Measurements from ENCODE around the gene MKI67.
A peak's percentile ranks its signal among the peaks of the same experiment; 100 is the strongest.
"Not testable (repeated sequence)": the region's sequence is repeated elsewhere in the genome, so short reads cannot be mapped to it uniquely, and the experiment has no call there.

The MKI67 gene

GRCh38 chr10:128138429-128138828 lies 12.2 kb upstream of the MKI67 start:
- not testable (repeated sequence) for H3K27me3 Mint-ChIP-seq; ATAC-seq (replicated peaks; ENCODE audit: extremely low read depth, poor library complexity, severe bottlenecking); H3K4me1 Mint-ChIP-seq; H3K4me3 Mint-ChIP-seq; DNase-seq (ENCODE audit: low spot score in 2 of 2); H3K9me3 Mint-ChIP-seq; H3K36me3 Mint-ChIP-seq (ENCODE audit: insufficient read depth); H3K27ac Mint-ChIP-seq (ENCODE audit: low read depth)

- peaks cover 10% of the 10 kb centered on the region for H3K27me3 Mint-ChIP-seq
- ATAC-seq (replicated peaks; ENCODE audit: extremely low read depth, poor library complexity, severe bottlenecking): no peak
- H3K9me3 Mint-ChIP-seq: no peaks in the 10 kb centered on the region
- no peak overlapping the region for H3K4me3 Mint-ChIP-seq
- no peak overlapping the region for H3K27ac Mint-ChIP-seq (ENCODE audit: low read depth)
- H3K36me3 Mint-ChIP-seq (ENCODE audit: insufficient read depth): no peaks in the 10 kb centered on the region
- no peak for DNase-seq (ENCODE audit: low spot score in 2 of 2)
- H3K4me1 Mint-ChIP-seq: no peaks in the 10 kb centered on the region
Measured at GRCh38 chr10:128137877-128138276, 11.7 kb upstream of the MKI67 start.

GRCh38 chr10:128130051-128130450 lies 3.8 kb upstream of the MKI67 start:
- ATAC-seq (replicated peaks; ENCODE audit: extremely low read depth, poor library complexity, severe bottlenecking) (no peak), DNase-seq (ENCODE audit: low spot score in 2 of 2) (no peak)
- H3K4me3 Mint-ChIP-seq: no peak overlapping the region
- peaks cover 18% of the 10 kb centered on the region for H3K4me1 Mint-ChIP-seq
- no peak overlapping the region for H3K27ac Mint-ChIP-seq (ENCODE audit: low read depth)
- peaks cover 8% of the 10 kb centered on the region for H3K36me3 Mint-ChIP-seq (ENCODE audit: insufficient read depth)
- H3K9me3 Mint-ChIP-seq: no peaks in the 10 kb centered on the region
- peaks cover 15% of the 10 kb centered on the region for H3K27me3 Mint-ChIP-seq

GRCh38 chr10:128128582-128128981 lies 2.4 kb upstream of the MKI67 start:
- H3K27ac Mint-ChIP-seq (ENCODE audit: low read depth): no peak overlapping the region

DNA sequence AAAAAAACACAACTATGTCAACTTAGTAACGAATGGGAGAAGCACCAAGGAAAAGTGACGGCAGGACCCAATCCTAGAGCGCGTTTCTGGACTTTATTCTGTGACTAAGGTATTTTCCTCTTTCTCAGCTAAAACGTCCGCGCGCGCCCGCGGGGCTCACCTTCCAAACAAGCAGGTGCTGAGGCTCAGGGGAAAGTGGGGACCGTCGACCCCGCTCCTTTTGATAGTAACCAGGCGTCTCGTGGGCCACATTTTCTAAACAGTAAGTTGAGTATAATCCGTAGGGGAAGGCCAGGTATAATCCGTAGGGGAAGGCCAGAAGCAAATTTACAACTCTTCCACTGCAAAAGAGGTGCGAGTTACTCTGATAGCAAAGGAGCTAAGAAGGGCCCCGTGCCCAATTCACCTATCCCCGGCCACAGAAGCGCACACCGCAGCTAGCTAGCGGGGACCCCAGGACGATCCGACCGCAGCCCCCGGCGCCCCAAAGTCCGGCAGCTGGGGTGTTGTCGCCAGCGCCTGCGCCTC lies 743 bp downstream of the MKI67 start:
- Mint-ChIP-seq H3K4me1 (peaks cover 30% of the 10 kb centered on the region), H3K27me3 (peaks cover 18% of the 10 kb centered on the region), H3K36me3 (ENCODE audit: insufficient read depth) (peaks cover 9% of the 10 kb centered on the region), H3K9me3 (no peaks in the 10 kb centered on the region), H3K4me3 (peak overlapping the region; percentile 85), H3K27ac (ENCODE audit: low read depth) (peak overlapping the region; percentile 80)
- DNase-seq (ENCODE audit: low spot score in 2 of 2): no peak
- ATAC-seq (replicated peaks; ENCODE audit: extremely low read depth, poor library complexity, severe bottlenecking): no peak

More at GRCh38 chr10:128128582-128128981, 2.4 kb upstream of the MKI67 start:
- H3K9me3 Mint-ChIP-seq: no peaks in the 10 kb centered on the region
- no peak overlapping the region for H3K4me3 Mint-ChIP-seq
- ATAC-seq (replicated peaks; ENCODE audit: extremely low read depth, poor library complexity, severe bottlenecking): no peak
- peaks cover 9% of the 10 kb centered on the region for H3K36me3 Mint-ChIP-seq (ENCODE audit: insufficient read depth)
- peaks cover 25% of the 10 kb centered on the region for H3K27me3 Mint-ChIP-seq
- no peak for DNase-seq (ENCODE audit: low spot score in 2 of 2)
- peaks cover 30% of the 10 kb centered on the region for H3K4me1 Mint-ChIP-seq

DNA sequence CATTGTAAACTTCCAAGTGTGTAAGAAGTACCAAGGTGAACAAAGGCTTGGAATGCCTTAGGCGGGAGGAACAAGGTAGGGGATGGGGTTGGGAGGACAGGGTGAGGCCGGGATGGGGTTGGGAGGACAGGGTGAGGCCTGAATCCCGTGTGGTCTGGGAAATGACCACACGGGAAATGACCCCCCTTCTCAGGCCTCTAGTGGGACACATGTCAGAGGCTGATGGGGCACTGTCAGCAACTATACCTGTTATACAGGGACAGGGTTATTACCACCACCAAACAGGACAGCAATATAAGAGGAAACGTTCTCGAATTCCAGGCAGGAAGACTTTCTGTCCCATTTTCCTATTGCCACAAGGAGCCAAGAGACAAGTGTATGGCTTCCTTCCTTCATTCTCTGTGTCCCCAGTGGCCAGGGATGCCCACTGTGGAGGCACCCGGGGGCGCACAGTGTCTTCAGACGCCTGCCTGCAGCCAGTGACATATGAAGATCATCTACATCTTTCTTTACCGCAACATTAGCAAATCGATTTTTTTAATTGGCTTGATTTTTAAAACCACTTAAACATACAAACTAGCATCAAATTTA lies 1.3 kb downstream of the MKI67 start:
- peak overlapping the region; percentile 80 for H3K27ac Mint-ChIP-seq (ENCODE audit: low read depth)
- H3K9me3 Mint-ChIP-seq: no peaks in the 10 kb centered on the region
- peaks cover 30% of the 10 kb centered on the region for H3K4me1 Mint-ChIP-seq
- DNase-seq (ENCODE audit: low spot score in 2 of 2) (no peak), ATAC-seq (replicated peaks; ENCODE audit: extremely low read depth, poor library complexity, severe bottlenecking) (no peak)
- peaks cover 9% of the 10 kb centered on the region for H3K36me3 Mint-ChIP-seq (ENCODE audit: insufficient read depth)
- peak overlapping the region; percentile 85 for H3K4me3 Mint-ChIP-seq
- H3K27me3 Mint-ChIP-seq: peaks cover 18% of the 10 kb centered on the region

- no peaks in the 10 kb centered on the region for H3K9me3 Mint-ChIP-seq
- no peak for DNase-seq (ENCODE audit: low spot score in 2 of 2)
- no peak overlapping the region for H3K27ac Mint-ChIP-seq (ENCODE audit: low read depth)
- H3K36me3 Mint-ChIP-seq (ENCODE audit: insufficient read depth): peaks cover 9% of the 10 kb centered on the region
- ATAC-seq (replicated peaks; ENCODE audit: extremely low read depth, poor library complexity, severe bottlenecking): no peak
- H3K4me3 Mint-ChIP-seq: peak overlapping the region; percentile 85
- H3K4me1 Mint-ChIP-seq: peaks cover 30% of the 10 kb centered on the region
- peaks cover 18% of the 10 kb centered on the region for H3K27me3 Mint-ChIP-seq
Measured at GRCh38 chr10:128123846-128124245, 2.4 kb downstream of the MKI67 start.

DNA sequence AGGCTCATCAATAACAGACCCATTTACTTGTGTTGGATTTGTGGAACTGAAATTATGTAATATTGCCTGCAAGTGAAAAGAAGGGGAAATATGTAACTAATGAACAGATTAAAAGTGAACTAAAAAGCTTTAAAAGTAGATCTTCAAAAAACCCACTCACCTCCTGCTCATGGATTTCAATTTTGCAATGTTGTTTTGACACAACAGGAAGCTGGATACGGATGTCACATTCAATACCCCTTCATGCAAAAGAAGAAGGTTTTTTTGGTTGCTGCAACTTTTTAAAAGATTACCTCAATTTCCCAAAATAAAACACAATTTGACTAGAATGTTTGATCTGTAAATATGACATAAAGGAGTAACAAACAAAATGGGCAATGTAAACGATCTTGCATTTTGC lies 3.3 kb downstream of the MKI67 start:
- Mint-ChIP-seq H3K36me3 (ENCODE audit: insufficient read depth) (peaks cover 10% of the 10 kb centered on the region), H3K4me3 (no peak overlapping the region), H3K9me3 (no peaks in the 10 kb centered on the region), H3K27me3 (peaks cover 18% of the 10 kb centered on the region), H3K27ac (ENCODE audit: low read depth) (no peak overlapping the region), H3K4me1 (peaks cover 30% of the 10 kb centered on the region)
- DNase-seq (ENCODE audit: low spot score in 2 of 2) (no peak), ATAC-seq (replicated peaks; ENCODE audit: extremely low read depth, poor library complexity, severe bottlenecking) (no peak)

GRCh38 chr10:128121750-128122412 lies 4.3 kb downstream of the MKI67 start:
- H3K9me3 Mint-ChIP-seq: no peaks in the 10 kb centered on the region
- ATAC-seq (replicated peaks; ENCODE audit: extremely low read depth, poor library complexity, severe bottlenecking) (no peak), DNase-seq (ENCODE audit: low spot score in 2 of 2) (no peak)
- H3K36me3 Mint-ChIP-seq (ENCODE audit: insufficient read depth): peaks cover 10% of the 10 kb centered on the region
- peaks cover 18% of the 10 kb centered on the region for H3K27me3 Mint-ChIP-seq
- no peak overlapping the region for H3K4me3 Mint-ChIP-seq
- peaks cover 25% of the 10 kb centered on the region for H3K4me1 Mint-ChIP-seq
- H3K27ac Mint-ChIP-seq (ENCODE audit: low read depth): no peak overlapping the region

DNA sequence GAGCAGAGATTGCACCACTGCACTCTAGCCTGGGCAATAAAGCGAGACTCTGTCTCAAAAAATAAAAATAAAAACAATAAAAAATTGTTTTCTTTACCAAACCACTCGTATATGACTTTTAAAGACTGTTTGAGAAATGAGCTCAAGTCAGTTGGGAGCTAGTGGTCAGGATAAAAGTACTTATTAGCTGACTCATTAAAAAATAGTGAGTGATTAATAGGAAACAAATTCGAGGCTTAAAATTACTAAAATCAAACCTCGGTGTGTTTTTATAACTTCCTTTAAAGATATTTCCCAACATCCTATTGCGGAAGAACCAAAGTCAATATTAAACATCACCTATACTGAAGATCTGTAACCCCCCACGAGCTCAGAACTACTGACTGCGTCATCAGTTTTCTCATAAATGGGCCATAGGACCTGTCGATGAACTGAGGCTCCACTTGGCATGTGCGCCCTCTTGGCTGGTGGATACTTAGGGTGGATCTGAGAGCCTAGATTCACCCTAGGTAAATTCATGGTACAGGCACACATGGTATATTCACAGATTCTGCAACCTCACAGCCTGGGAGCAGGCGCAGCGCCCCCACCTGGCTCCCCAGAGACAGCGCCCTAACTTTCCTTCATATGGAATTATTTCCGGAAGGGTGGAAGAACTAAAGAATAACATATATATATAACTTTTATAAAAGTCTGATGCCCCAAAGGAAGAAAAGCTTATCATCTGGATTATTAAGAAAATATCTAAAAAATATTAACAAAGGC lies 9.2 kb downstream of the MKI67 start:
- no peaks in the 10 kb centered on the region for H3K27me3 Mint-ChIP-seq
- DNase-seq (ENCODE audit: low spot score in 2 of 2) (no peak), ATAC-seq (replicated peaks; ENCODE audit: extremely low read depth, poor library complexity, severe bottlenecking) (no peak)
- no peak overlapping the region for H3K27ac Mint-ChIP-seq (ENCODE audit: low read depth)
- H3K36me3 Mint-ChIP-seq (ENCODE audit: insufficient read depth): peaks cover 4% of the 10 kb centered on the region
- H3K4me3 Mint-ChIP-seq: no peak overlapping the region
- no peaks in the 10 kb centered on the region for H3K9me3 Mint-ChIP-seq
- H3K4me1 Mint-ChIP-seq: no peaks in the 10 kb centered on the region

- ATAC-seq (replicated peaks; ENCODE audit: extremely low read depth, poor library complexity, severe bottlenecking) (no peak), DNase-seq (ENCODE audit: low spot score in 2 of 2) (no peak)
- Mint-ChIP-seq H3K27me3 (no peaks in the 10 kb centered on the region), H3K36me3 (ENCODE audit: insufficient read depth) (peaks cover 7% of the 10 kb centered on the region), H3K9me3 (no peaks in the 10 kb centered on the region), H3K4me1 (no peaks in the 10 kb centered on the region), H3K27ac (ENCODE audit: low read depth) (no peak overlapping the region), H3K4me3 (no peak overlapping the region)
Measured at GRCh38 chr10:128116187-128116586, 10.0 kb downstream of the MKI67 start.

GRCh38 chr10:128115356-128115755 lies 10.9 kb downstream of the MKI67 start:
- Mint-ChIP-seq H3K9me3 (no peaks in the 10 kb centered on the region), H3K27me3 (no peaks in the 10 kb centered on the region), H3K36me3 (ENCODE audit: insufficient read depth) (peaks cover 7% of the 10 kb centered on the region), H3K4me3 (no peak overlapping the region), H3K4me1 (no peaks in the 10 kb centered on the region), H3K27ac (ENCODE audit: low read depth) (no peak overlapping the region)
- DNase-seq (ENCODE audit: low spot score in 2 of 2): no peak
- no peak for ATAC-seq (replicated peaks; ENCODE audit: extremely low read depth, poor library complexity, severe bottlenecking)

DNA sequence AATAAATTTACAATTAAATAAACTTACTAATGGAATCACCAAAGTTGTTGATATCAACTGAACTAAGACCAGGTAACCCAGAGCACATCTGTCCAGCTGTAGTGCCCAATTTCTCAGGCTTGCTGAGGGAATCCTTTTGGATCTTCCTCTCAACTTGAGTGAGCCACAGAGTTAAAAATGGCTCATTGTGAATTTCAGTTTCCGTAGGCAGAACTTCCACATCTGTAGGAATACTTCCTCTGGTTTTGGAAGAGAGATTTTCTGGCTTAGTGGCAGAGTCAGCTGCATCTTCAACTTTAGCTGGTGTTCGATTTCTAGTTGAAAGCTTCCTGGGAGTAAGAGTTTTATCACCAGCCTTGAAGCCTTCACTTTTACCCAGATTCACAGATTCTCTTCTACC lies 11.3 kb downstream of the MKI67 start:
- H3K36me3 Mint-ChIP-seq (ENCODE audit: insufficient read depth): peaks cover 7% of the 10 kb centered on the region
- no peak overlapping the region for H3K4me3 Mint-ChIP-seq
- H3K27me3 Mint-ChIP-seq: no peaks in the 10 kb centered on the region
- no peak for DNase-seq (ENCODE audit: low spot score in 2 of 2)
- no peak for ATAC-seq (replicated peaks; ENCODE audit: extremely low read depth, poor library complexity, severe bottlenecking)
- no peaks in the 10 kb centered on the region for H3K9me3 Mint-ChIP-seq
- no peak overlapping the region for H3K27ac Mint-ChIP-seq (ENCODE audit: low read depth)
- no peaks in the 10 kb centered on the region for H3K4me1 Mint-ChIP-seq
